Naive thymus-derived CD8-positive, alpha-beta T cell (primary cell): Measurements from ENCODE around the gene HYAL1. TPM values are rescaled to one million over a fixed set of nuclear protein-coding genes. Genes with fewer than 3 reads are reported as not detected.

ENCODE experiments used
- ATAC-seq, 2 donors: fragments of 150-1000 bp; cut with Tn5 transposase in 1 of 2; sonication (Bioruptor Pico), chemical (Tn5 transposase) in 1 of 2; 1 replicate in 1 of 2; 2 replicates in 1 of 2; pipeline ENCODE4 v1.10.0; 2021; ENCODE audit warnings: mild to moderate bottlenecking in 2 of 2, moderate library complexity in 2 of 2
- POLR2A ChIA-PET: fragments of 350-600 bp; sonication (Branson Sonifier 250); formaldehyde crosslinking; loops from one replicate; lab custom pipeline; 2021; ENCODE audit warnings: antibody characterized with exemption; lab: Charles Lee
- DNase-seq, 10 donors: peaks; one replicate each; pipeline versions ENCODE4 v3.0.0 to v3.0.0-alpha.2; 2020 to 2022
- H3K27ac Mint-ChIP-seq, 10 donors: one replicate each; pipeline ENCODE4 v1.8.0; 2020 to 2022; ENCODE audit warnings: mild to moderate bottlenecking in 10 of 10, mixed read lengths in 10 of 10, moderate library complexity in 4 of 10, inconsistent platforms in 1 of 10
- H3K27me3 Mint-ChIP-seq, 5 donors: one replicate each; pipeline ENCODE4 v1.8.0; 2021 to 2022; ENCODE audit warnings: mixed read lengths in 5 of 5
- H3K36me3 Mint-ChIP-seq, 3 donors: one replicate each; pipeline ENCODE4 v1.8.0; 2020 to 2022; ENCODE audit warnings: mixed read lengths in 3 of 3, mild to moderate bottlenecking in 2 of 3, inconsistent platforms in 1 of 3
- H3K4me1 Mint-ChIP-seq, 4 donors: one replicate each; pipeline ENCODE4 v1.8.0; 2021 to 2022; ENCODE audit warnings: mixed read lengths in 4 of 4
- H3K4me3 Mint-ChIP-seq, 10 donors: one replicate each; pipeline ENCODE4 v1.8.0; 2020 to 2022; ENCODE audit warnings: mild to moderate bottlenecking in 10 of 10, mixed read lengths in 10 of 10, moderate library complexity in 6 of 10, inconsistent platforms in 1 of 10
- H3K9me3 Mint-ChIP-seq, 9 donors: one replicate each; pipeline ENCODE4 v1.8.0; 2020 to 2022; ENCODE audit warnings: mixed read lengths in 9 of 9, mild to moderate bottlenecking in 3 of 9, inconsistent platforms in 1 of 9, moderate library complexity in 1 of 9
- polyA plus RNA-seq, 3 donors: library from polyadenylated mRNA; unstranded; fragments of 300-500 nt; fragmentation: Illumina TruSeq; gene quantifications; one replicate each; pipeline ENCODE4 v1.2.3, GENCODE V29; 2021
- total RNA-seq, 8 experiments: library from RNA in 2 of 8; stranded (reverse) in 2 of 8; gene quantifications; one replicate each; pipeline ENCODE4 v1.2.3 and lab custom pipeline; 2021 to 2026

The HYAL1 gene
- total and polyA plus RNA-seq, 5 experiments from 2014 or later: 0.16 to 0.75 (median 0.47) TPM; not detected in 1

DNA sequence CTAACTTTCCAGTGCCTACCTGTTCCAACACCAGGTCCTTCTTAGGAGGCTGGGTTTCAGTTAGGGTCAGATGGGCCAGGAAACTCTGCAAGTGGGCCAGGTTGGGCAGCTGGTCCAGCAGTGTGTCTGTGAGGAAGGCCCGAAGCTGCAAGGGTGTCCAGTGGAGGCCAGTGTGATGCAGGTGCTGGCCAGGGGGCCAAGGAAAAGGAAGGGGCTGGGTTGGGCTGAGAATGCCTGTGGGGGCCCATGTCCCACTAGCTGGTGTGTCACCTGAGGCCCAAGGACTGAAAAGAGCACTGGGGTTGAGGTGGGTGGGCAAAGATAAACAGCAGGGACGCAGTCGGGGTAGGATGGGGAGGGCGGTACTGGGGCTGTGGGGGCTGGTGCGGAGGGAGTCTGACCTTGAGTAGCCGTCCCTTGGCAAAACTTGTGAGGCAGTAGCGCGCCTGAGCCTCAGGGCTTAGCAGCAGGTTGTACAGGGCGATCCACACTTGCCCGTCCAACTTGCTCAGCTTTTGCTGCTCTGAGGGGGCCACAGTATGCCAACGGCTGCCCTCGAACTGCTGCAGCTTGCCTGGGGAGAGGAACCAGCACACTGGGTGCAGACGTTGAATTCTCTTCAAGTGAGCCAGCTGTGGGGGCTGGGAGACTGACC, 38.7 kb upstream of the HYAL1 start:
- POLR2A ChIA-PET: interaction anchor here (0.8 to 14.5 kb wide), 8 partner anchors 10 to 227 kb away, joined by 3 to 318 read pairs (median 14); partner anchors contain the start of genes CYB561D2, HEMK1, HYAL2 and NPRL2
- Mint-ChIP-seq H3K9me3 (no peaks in the 10 kb centered on the region), H3K4me3 (peak overlapping the region in 5 of 10 donors; percentile 14 to 86 (median 43)), H3K27me3 (no peaks in the 10 kb centered on the region), H3K36me3 (no peaks in the 10 kb centered on the region), H3K4me1 (peaks cover 27 to 76% (median 67%) of the 10 kb centered on the region in 4 donors), H3K27ac (peak overlapping the region; percentile 74 to 96 (median 86))
- ATAC-seq (no peak), DNase-seq (no peak)

DNA sequence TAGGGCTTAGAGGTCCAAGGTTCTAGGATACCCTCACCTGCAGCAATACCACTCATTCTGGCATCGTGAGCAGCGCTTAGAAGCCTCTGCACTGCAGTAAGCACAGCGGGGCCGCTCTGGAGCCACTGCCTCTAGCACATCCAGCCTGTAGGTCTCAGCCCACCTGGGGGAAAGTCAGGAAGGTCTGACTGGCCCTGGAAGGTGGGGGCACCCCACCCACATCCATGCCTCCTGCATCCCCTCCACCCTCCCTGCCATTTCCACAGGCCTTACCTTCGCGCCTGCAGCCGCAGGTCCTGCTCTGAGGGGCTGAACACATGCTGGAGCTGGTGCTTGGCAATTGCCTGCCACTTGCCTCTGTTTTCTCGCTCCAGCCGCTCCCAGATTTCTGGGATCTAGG, 38.2 kb upstream of the HYAL1 start:
- no peaks in the 10 kb centered on the region for H3K9me3 Mint-ChIP-seq
- POLR2A ChIA-PET: interaction anchor here (0.8 to 14.5 kb wide), 10 partner anchors 10 to 267 kb away, joined by 3 to 318 read pairs (median 14); partner anchors contain the start of genes CYB561D2, HEMK1, HYAL2 and HYAL3
- H3K36me3 Mint-ChIP-seq: peaks cover 0 to 1% (median 0%) of the 10 kb centered on the region in 3 donors
- H3K27me3 Mint-ChIP-seq: no peaks in the 10 kb centered on the region
- H3K4me1 Mint-ChIP-seq: peaks cover 28 to 79% (median 65%) of the 10 kb centered on the region in 4 donors
- ATAC-seq (no peak), DNase-seq (peak in 1 of 10 donors; percentile 37)
- peak overlapping the region; percentile 76 to 98 (median 88) for H3K4me3 Mint-ChIP-seq
- peak overlapping the region; percentile 74 to 96 (median 90) for H3K27ac Mint-ChIP-seq

DNA sequence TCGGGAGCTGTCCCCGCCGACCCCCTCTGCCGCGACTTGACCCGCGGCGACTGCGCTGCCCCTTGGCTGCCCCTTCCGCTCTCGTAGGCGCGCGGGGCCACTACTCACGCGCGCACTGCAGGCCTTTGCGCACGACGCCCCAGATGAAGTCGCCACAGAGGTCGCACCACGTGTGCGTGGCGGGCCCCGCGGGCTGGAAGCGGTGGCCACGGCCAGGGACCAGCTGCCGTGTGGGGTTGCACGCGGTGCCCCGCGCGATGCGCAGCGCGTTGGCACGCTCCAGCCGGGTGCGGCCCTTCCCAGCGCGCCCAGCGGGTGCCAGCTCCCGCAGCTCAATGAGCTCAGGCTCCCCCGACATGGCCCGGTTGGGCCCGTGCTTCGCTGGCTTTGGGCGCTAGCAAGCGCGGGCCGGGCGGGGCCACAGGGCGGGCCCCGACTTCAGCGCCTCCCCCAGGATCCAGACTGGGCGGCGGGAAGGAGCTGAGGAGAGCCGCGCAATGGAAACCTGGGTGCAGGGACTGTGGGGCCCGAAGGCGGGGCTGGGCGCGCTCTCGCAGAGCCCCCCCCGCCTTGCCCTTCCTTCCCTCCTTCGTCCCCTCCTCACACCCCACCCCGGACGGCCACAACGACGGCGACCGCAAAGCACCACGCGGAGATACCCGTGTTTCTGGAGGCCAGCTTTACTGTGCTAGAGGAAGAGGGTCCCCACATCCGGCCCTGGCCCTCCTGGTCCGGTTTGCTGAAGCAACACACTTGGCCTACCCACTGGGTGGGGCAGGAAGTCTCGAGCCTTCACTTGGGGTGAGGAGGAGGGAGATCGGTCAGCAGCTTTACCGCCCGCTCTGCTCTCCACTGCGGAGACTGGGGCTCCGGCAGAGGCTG, 37.3 kb upstream of the HYAL1 start, which contains the start of gene RASSF1:
Gene RASSF1 (minus strand): TSS at position 389 of the 882 bp plus-strand sequence. CDS start 31 bp downstream, at position 358.
- POLR2A ChIA-PET: interaction anchor here (0.5 to 14.5 kb wide), 15 partner anchors 9 to 1868 kb away, joined by 3 to 318 read pairs (median 6); partner anchors contain the start of genes CYB561D2, HEMK1, HYAL2 and HYAL3
- Mint-ChIP-seq H3K27me3 (no peaks in the 10 kb centered on the region), H3K4me1 (peaks cover 27 to 78% (median 66%) of the 10 kb centered on the region in 4 donors), H3K27ac (peak within 1 kb of the TSS; percentile 94 to 99 (median 96)), H3K36me3 (peaks cover 0 to 3% (median 0%) of the 10 kb centered on the region in 3 donors), H3K4me3 (peak within 1 kb of the TSS; percentile 86 to 98 (median 94)), H3K9me3 (no peaks in the 10 kb centered on the region)
- DNase-seq (peak in 9 of 10 donors; percentile 38 to 78 (median 51)), ATAC-seq (peak; percentile 14 to 19)

DNA sequence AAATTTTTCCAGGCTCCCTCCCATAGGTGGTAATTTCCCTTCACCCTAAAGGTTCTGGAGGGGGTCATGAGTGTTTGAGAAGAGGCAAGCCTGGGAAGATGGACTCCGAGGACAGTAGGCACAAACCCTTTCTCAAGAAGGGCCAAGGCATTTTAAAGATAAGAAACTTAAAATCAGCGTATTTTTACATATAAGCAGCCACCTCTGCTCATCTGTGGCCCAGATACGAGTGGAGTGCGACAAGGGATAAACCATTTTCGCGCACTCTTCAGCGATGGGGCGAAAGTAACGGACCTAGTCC, 36.7 kb upstream of the HYAL1 start:
- peaks cover 0 to 3% (median 0%) of the 10 kb centered on the region in 3 donors for H3K36me3 Mint-ChIP-seq
- POLR2A ChIA-PET: interaction anchor here (1.0 to 14.5 kb wide), 12 partner anchors 9 to 1868 kb away, joined by 3 to 318 read pairs (median 10); partner anchors contain the start of genes CYB561D2, HEMK1, HYAL2 and HYAL3
- no peak for DNase-seq
- H3K9me3 Mint-ChIP-seq: no peaks in the 10 kb centered on the region
- peaks cover 27 to 73% (median 67%) of the 10 kb centered on the region in 4 donors for H3K4me1 Mint-ChIP-seq
- no peak for ATAC-seq
- H3K27ac Mint-ChIP-seq: peak overlapping the region in 9 of 10 donors; percentile 94 to 99 (median 96)
- H3K27me3 Mint-ChIP-seq: no peaks in the 10 kb centered on the region
- peak overlapping the region; percentile 86 to 98 (median 94) for H3K4me3 Mint-ChIP-seq

DNA sequence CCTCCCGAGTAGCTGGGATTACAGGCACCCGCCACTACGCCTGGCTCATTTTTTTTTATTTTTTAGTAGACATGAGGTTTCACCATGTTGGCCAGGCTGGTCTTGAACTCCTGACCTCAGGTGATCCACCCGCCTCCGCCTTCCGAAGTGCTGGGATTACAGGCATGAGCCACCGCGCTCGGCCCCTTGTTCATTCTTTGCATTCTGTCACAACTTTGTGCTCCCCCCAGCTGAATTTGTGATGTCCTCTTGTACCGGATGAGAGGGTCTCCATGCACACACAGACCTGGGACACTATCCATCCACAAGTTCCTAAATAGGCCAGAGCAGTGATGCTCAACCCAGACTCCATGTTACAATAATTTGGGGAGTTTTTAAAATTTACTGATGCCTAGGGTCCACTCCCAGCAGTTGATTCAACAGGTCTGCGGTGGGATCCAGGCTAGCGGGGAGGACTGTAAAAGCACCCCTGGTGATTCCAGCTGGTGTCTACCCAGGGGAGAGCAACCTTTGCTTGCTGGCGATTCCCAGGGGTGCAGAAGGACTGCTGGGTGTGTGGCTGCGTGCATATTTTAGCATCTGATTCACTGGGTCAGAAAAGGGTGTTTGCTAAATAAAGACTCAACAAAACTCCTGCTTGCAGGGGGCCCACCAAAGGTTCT, 36.2 kb upstream of the HYAL1 start:
- H3K27ac Mint-ChIP-seq: peak overlapping the region; percentile 94 to 99 (median 96)

DNA sequence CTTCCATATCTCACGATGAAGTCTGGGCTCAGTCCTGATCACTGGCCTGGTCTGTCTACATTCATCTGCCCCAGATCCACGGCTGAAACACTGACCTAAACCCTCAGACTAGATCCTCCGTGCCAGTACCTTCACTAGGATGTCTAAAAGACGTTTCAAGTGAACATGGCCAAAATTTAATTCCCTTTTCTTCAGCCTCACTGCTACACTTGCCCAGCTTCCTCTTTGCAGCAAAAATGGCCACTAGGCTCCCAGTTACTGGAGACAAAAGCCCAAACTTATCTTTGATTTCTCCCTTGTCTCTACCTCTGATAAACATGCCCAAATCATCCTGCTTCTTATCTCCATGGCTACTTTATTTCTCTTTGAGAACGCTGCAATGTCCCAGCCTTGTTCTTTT, 35.6 kb upstream of the HYAL1 start:
- Mint-ChIP-seq H3K27me3 (no peaks in the 10 kb centered on the region), H3K9me3 (no peaks in the 10 kb centered on the region), H3K27ac (peak overlapping the region; percentile 94 to 99 (median 96)), H3K4me3 (peak overlapping the region; percentile 86 to 98 (median 94)), H3K4me1 (peaks cover 30 to 75% (median 72%) of the 10 kb centered on the region in 4 donors), H3K36me3 (peaks cover 0 to 7% (median 0%) of the 10 kb centered on the region in 3 donors)
- DNase-seq (no peak), ATAC-seq (no peak)
- POLR2A ChIA-PET: interaction anchor here (0.7 to 14.5 kb wide), 8 partner anchors 11 to 314 kb away, joined by 3 to 318 read pairs (median 46); partner anchors contain the start of genes CYB561D2, HYAL2, HYAL3 and NAA80

More for the DNA sequence above, 36.2 kb upstream of the HYAL1 start:
- H3K4me3 Mint-ChIP-seq: peak overlapping the region; percentile 86 to 98 (median 94)
- POLR2A ChIA-PET: interaction anchor here (1.7 to 14.5 kb wide), 8 partner anchors 8 to 47 kb away, joined by 6 to 318 read pairs (median 32); partner anchors contain the start of genes CYB561D2, HYAL2, HYAL3 and IFRD2
- no peak for ATAC-seq
- peaks cover 27 to 72% (median 66%) of the 10 kb centered on the region in 4 donors for H3K4me1 Mint-ChIP-seq
- H3K9me3 Mint-ChIP-seq: no peaks in the 10 kb centered on the region
- no peak for DNase-seq
- H3K36me3 Mint-ChIP-seq: peaks cover 0 to 3% (median 0%) of the 10 kb centered on the region in 3 donors
- H3K27me3 Mint-ChIP-seq: no peaks in the 10 kb centered on the region

DNA sequence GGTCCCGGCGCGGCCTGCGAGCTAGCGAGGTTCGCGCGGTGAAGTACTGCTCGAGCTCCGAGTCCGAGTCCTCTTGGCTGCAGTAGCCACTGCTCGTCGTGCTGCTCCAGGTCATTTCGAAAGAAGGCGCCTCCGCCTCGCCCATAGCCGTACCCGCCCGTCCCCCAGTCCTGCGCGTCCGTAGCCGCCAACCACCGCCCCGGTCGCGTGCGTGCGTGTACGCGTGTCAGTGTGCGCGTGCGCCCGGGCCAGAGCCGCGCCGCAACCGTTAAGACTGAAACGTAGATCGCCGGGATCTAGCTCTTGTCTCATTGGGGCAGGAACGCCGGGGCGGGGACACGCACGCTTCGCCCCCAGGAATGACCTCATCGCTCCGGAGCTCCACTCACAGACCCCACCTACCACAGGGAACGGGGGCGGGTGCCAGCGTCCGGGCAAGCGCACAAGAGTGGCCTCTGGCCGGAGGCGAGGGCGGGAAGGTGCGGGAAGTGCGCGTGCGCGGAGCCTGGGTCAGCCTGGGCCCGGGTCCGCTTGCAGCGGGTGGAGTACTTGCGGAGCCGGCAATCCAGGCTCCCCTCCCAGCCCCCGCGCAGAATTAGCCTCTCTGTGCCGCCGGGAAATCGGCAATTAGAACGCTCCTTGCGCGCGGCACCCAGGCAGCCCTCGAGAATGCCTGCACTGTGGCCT, 33.9 kb upstream of the HYAL1 start:
- Mint-ChIP-seq H3K4me1 (peaks cover 34 to 79% (median 74%) of the 10 kb centered on the region in 4 donors), H3K27me3 (no peaks in the 10 kb centered on the region), H3K36me3 (peaks cover 0 to 12% (median 0%) of the 10 kb centered on the region in 3 donors), H3K27ac (peak overlapping the region; percentile 94 to 99 (median 96)), H3K9me3 (no peaks in the 10 kb centered on the region), H3K4me3 (peak overlapping the region; percentile 86 to 98 (median 94))
- ATAC-seq (peak; percentile 77 to 78), DNase-seq (peak; percentile 84 to 98 (median 92))
- POLR2A ChIA-PET: interaction anchor here (0.6 to 14.5 kb wide), 27 partner anchors 8 to 1048 kb away, joined by 3 to 318 read pairs (median 5); partner anchors contain the start of genes C3orf18, CISH, CYB561D2 and GNAI2

DNA sequence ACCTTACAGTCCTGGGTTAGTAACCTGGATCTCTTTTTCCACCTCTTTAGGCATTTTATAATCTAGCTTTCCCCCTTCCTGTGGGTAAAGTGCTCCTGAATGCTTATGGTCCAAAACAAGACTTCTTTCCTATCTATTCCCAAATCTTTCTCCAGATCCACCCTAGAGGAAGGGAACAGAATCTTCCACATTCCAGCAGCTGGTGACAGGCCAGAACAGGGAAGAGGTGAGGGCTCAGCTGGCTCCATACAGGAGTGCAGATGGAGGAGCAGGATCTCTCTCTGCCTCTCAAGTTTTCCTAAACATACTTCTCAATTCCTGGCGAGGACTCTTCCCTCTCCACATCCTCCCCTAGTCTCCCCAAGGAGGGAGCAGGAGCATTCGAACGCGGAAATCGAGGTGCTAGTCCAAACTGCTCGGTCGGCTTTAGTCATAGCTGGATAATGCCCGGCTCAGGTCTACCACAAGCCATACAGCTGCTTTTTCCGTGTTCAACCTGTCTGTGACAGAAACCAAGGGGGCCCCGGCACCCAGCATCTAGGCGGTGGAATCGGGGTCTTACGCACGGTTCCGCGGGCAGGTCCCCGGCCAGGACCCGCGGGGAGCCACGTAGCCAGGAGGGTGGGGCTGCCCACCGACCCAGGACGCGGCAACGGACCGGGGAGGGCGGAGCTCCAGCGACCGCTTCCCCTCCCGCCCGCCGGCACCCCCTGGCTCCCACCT, 33.2 kb upstream of the HYAL1 start:
- ATAC-seq: peak; percentile 41 to 43
- peaks cover 34 to 77% (median 72%) of the 10 kb centered on the region in 4 donors for H3K4me1 Mint-ChIP-seq
- no peaks in the 10 kb centered on the region for H3K9me3 Mint-ChIP-seq
- peak overlapping the region; percentile 86 to 98 (median 94) for H3K4me3 Mint-ChIP-seq
- POLR2A ChIA-PET: interaction anchor here (0.6 to 14.5 kb wide), 29 partner anchors 9 to 1049 kb away, joined by 3 to 318 read pairs (median 4); partner anchors contain the start of genes C3orf18, CISH, CYB561D2 and GNAI2
- peak in 1 of 10 donors; percentile 44 for DNase-seq
- H3K36me3 Mint-ChIP-seq: peaks cover 0 to 17% (median 0%) of the 10 kb centered on the region in 3 donors
- H3K27me3 Mint-ChIP-seq: no peaks in the 10 kb centered on the region
- H3K27ac Mint-ChIP-seq: peak overlapping the region; percentile 83 to 99 (median 96)

DNA sequence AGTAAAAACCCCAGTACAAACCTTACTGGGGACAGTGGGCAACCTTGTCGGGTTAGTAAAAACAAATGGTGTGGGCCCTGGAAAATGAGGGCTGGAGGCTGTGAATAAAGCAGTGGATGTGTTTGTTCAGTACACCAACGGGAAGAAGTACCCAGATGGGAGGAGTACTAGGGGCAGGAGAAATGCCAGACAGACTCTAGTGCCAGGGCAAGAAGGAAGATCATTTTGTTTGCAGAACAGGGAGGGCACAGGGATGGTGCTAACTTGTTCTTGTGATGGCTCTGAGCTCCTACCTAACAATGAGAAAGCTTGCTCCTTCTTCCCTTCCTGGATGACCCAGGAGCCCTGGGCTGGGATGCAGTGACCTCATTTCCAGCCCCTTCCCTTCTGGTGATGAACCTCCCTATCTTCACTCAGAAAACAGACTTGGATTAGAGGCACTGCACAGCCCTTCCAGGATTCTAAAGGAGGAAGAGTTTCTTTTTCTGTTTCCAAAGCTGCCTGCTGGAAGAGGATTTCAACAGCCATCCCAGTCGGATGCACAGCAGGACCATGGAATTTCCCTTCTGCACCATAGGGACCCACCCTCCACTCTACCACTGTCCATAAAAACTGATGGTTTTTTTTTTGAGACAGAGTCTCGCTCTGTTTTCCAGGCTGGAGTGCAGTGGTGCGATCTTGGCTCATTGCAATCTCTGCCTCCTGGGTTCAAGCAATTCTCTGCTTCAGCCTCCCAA, 31.1 kb upstream of the HYAL1 start:
- H3K36me3 Mint-ChIP-seq: peaks cover 0 to 37% (median 0%) of the 10 kb centered on the region in 3 donors
- H3K27me3 Mint-ChIP-seq: no peaks in the 10 kb centered on the region
- peak overlapping the region in 9 of 10 donors; percentile 21 to 77 (median 55) for H3K4me3 Mint-ChIP-seq
- DNase-seq (no peak), ATAC-seq (no peak)
- peak overlapping the region in 9 of 10 donors; percentile 87 to 97 (median 95) for H3K27ac Mint-ChIP-seq
- peaks cover 31 to 61% (median 57%) of the 10 kb centered on the region in 4 donors for H3K4me1 Mint-ChIP-seq
- POLR2A ChIA-PET: interaction anchor here (1.1 to 14.5 kb wide), 8 partner anchors 9 to 36 kb away, joined by 3 to 318 read pairs (median 3); partner anchors contain the start of genes CYB561D2 and NPRL2
- no peaks in the 10 kb centered on the region for H3K9me3 Mint-ChIP-seq
